ENCODE results near the gene SERPINC1. TPM values are rescaled to one million over a fixed set of nuclear protein-coding genes. Genes with fewer than 3 reads are reported as not detected.
A peak's percentile ranks its signal among the peaks of the same experiment; 100 is the strongest.

The SERPINC1 gene
- total and polyA plus RNA-seq, 2 of the 13 experiments (the other 11 are each of a cell fraction or from before 2014, with no cell fraction given) = 142 to 205 TPM

GRCh38 chr1:173867753-173868265 lies 49.3 kb downstream of the SERPINC1 start, which contains the start of gene GAS5 (continued):
- TF ChIP-seq HINFP (CRISPR knock-in tag; IDR thresholded peaks at IDR 0.05; ENCODE audit: low read depth) (peak; percentile 81), ZNF512B (CRISPR knock-in tag; IDR thresholded peaks at IDR 0.05; ENCODE audit: borderline replicate concordance) (0 out of 2 replicates have a peak, but pooled peaks have one; percentile 18), MXI1 (IDR thresholded peaks at IDR 0.05; ENCODE audit: borderline replicate concordance, low read depth, low read length) (peak; percentile 73; the same call in 2 of the 3 replicates), ZNF160 (CRISPR knock-in tag; IDR thresholded peaks at IDR 0.05) (no peak; the same call in 1 of the 2 replicates), RARG (CRISPR knock-in tag; IDR thresholded peaks at IDR 0.05; ENCODE audit: low read depth) (no peak), SMARCC2 (IDR thresholded peaks at IDR 0.05) (no peak), ZNF7 (CRISPR knock-in tag; IDR thresholded peaks at IDR 0.05) (no peak), BRCA1 (CRISPR knock-in tag; IDR thresholded peaks at IDR 0.05) (0 out of 2 replicates have a peak, but pooled peaks have one; percentile 31), ZNF331 (CRISPR knock-in tag; IDR thresholded peaks at IDR 0.05) (no peak), NR1H2 (CRISPR knock-in tag; IDR thresholded peaks at IDR 0.05; ENCODE audit: borderline replicate concordance, low read depth) (no peak), ZNF75D (CRISPR knock-in tag; IDR thresholded peaks at IDR 0.05; ENCODE audit: borderline replicate concordance) (no peak), RNF2 (conservative IDR thresholded peaks at IDR 0.05; ENCODE audit: low read depth) (no peak), MIER2 (CRISPR knock-in tag; IDR thresholded peaks at IDR 0.05) (peak; percentile 39; the same call in 1 of the 2 replicates), NFE2L1 (CRISPR knock-in tag; IDR thresholded peaks at IDR 0.05; ENCODE audit: borderline replicate concordance) (no peak), POLR2G (IDR thresholded peaks at IDR 0.05; ENCODE audit: low read depth, low read length) (peak; percentile 100), ZNF281 (CRISPR knock-in tag; IDR thresholded peaks at IDR 0.05; ENCODE audit: borderline replicate concordance) (no peak), HNRNPLL (IDR thresholded peaks at IDR 0.05; ENCODE audit: low read depth, low read length, poor library complexity, severe bottlenecking) (no peak), KLF11 (CRISPR knock-in tag; IDR thresholded peaks at IDR 0.05) (no peak; the same call in 1 of the 2 replicates), ATF4 (CRISPR knock-in tag; IDR thresholded peaks at IDR 0.05) (no peak), SCMH1 (CRISPR knock-in tag; IDR thresholded peaks at IDR 0.05; ENCODE audit: borderline replicate concordance) (no peak), DPF2 (CRISPR knock-in tag; IDR thresholded peaks at IDR 0.05; ENCODE audit: borderline replicate concordance, low read depth) (no peak), ZNF749 (CRISPR knock-in tag; IDR thresholded peaks at IDR 0.05; ENCODE audit: borderline replicate concordance) (peak; percentile 65; the same call in 1 of the 2 replicates), MIXL1 (CRISPR knock-in tag; IDR thresholded peaks at IDR 0.05) (0 out of 2 replicates have a peak, but pooled peaks have one; percentile 4)

All from HepG2 (cell line).